ENCODE measurements around the gene POU3F1.

Gene POU3F1

GRCh38 chr1:38026592-38027200, 19.9 kb downstream of the POU3F1 start:
- no peak overlapping the region for H3K27ac ChIP-seq

GRCh38 chr1:38025664-38026063, 20.9 kb downstream of the POU3F1 start:
- H3K27ac ChIP-seq = no peak overlapping the region
- no peak for TF ChIP-seq CTCF (conservative IDR thresholded peaks at IDR 0.05)
- TF ChIP-seq ZFX (IDR thresholded peaks at IDR 0.05) = no peak

More at GRCh38 chr1:38026592-38027200, 19.9 kb downstream of the POU3F1 start:
- TF ChIP-seq CTCF (conservative IDR thresholded peaks at IDR 0.05) (peak; percentile 77), ZFX (IDR thresholded peaks at IDR 0.05) (no peak)

GRCh38 chr1:38025233-38025632, 21.4 kb downstream of the POU3F1 start:
- no peak overlapping the region for H3K27ac ChIP-seq
- TF ChIP-seq ZFX (IDR thresholded peaks at IDR 0.05) = no peak
- no peak for TF ChIP-seq CTCF (conservative IDR thresholded peaks at IDR 0.05)

- no peak for TF ChIP-seq ZFX (IDR thresholded peaks at IDR 0.05)
- no peak for TF ChIP-seq CTCF (conservative IDR thresholded peaks at IDR 0.05)
- H3K27ac ChIP-seq = no peak overlapping the region
Observed at GRCh38 chr1:38022810-38023209, 23.8 kb downstream of the POU3F1 start.

GRCh38 chr1:38021969-38022368, 24.6 kb downstream of the POU3F1 start:
- no peak for TF ChIP-seq ZFX (IDR thresholded peaks at IDR 0.05)
- no peak for TF ChIP-seq CTCF (conservative IDR thresholded peaks at IDR 0.05)
- no peak overlapping the region for H3K27ac ChIP-seq

- no peak for TF ChIP-seq ZFX (IDR thresholded peaks at IDR 0.05)
- no peak for TF ChIP-seq CTCF (conservative IDR thresholded peaks at IDR 0.05)
- H3K27ac ChIP-seq = no peak overlapping the region
Observed at GRCh38 chr1:38020396-38020795, 26.2 kb downstream of the POU3F1 start.

GRCh38 chr1:38018864-38019343, 27.7 kb downstream of the POU3F1 start:
- TF ChIP-seq CTCF (conservative IDR thresholded peaks at IDR 0.05) = peak; percentile 72
- no peak for TF ChIP-seq ZFX (IDR thresholded peaks at IDR 0.05)
- no peak overlapping the region for H3K27ac ChIP-seq

All from C4-2B (cell line).